KBM-7 (cell line): Measurements from ENCODE around the gene UROC1.
"Not testable (repeated sequence)": the region's sequence is repeated elsewhere in the genome, so short reads cannot be mapped to it uniquely, and the experiment has no call there.

Source experiments
- DNase-seq: peaks from one replicate; pipeline ENCODE4 v3.0.0-alpha.2; 2015
- in situ Hi-C: fragments of 300-500 bp; cut with MboI; formaldehyde crosslinking; loops from 2 replicates; pipeline ENCODE4 v1.14.3; 2020; ENCODE audit warnings: low sequenced_read_pairs, low pct_unique_long_range_greater_than_20kb, mixed read lengths

The UROC1 gene

GRCh38 chr3:126536126-126536525 is 18.6 kb upstream of the UROC1 start:
- in situ Hi-C loops, result no loop called here
- DNase-seq, result no peak

GRCh38 chr3:126535636-126536035 is 18.1 kb upstream of the UROC1 start:
- in situ Hi-C loops, result no loop called here
- no peak for DNase-seq

GRCh38 chr3:126534716-126535115 is 17.1 kb upstream of the UROC1 start:
- in situ Hi-C loops, DNase-seq: not testable (repeated sequence)

GRCh38 chr3:126533506-126533905 is 15.9 kb upstream of the UROC1 start:
- in situ Hi-C loops, result no loop called here

GRCh38 chr3:126531051-126531330 is 13.4 kb upstream of the UROC1 start:
- in situ Hi-C loops, result no loop called here
- DNase-seq, result no peak

More at GRCh38 chr3:126533506-126533905, 15.9 kb upstream of the UROC1 start:
- no peak for DNase-seq

GRCh38 chr3:126530171-126531050 is 12.8 kb upstream of the UROC1 start:
- in situ Hi-C loops, result no loop called here
- DNase-seq, result peak; percentile 94

GRCh38 chr3:126529585-126530170 is 12.1 kb upstream of the UROC1 start:
- in situ Hi-C loops, result no loop called here
- DNase-seq, result peak; percentile 21

- DNase-seq, result peak; percentile 32
- in situ Hi-C loops, result no loop called here
These were observed 11.4 kb upstream of the UROC1 start for GRCh38 chr3:126528800-126529541.

- DNase-seq, result no peak
- in situ Hi-C loops, result no loop called here
These were observed 10.8 kb upstream of the UROC1 start for GRCh38 chr3:126528419-126528799.

- in situ Hi-C loops, result no loop called here
- peak; percentile 43 for DNase-seq
These were observed 10.1 kb upstream of the UROC1 start for GRCh38 chr3:126527455-126528211.

GRCh38 chr3:126527006-126527405 is 9.4 kb upstream of the UROC1 start:
- DNase-seq, result no peak
- in situ Hi-C loops, result no loop called here

- in situ Hi-C loops, result no loop called here
- DNase-seq, result no peak
These were observed 9.1 kb upstream of the UROC1 start for GRCh38 chr3:126526668-126527005.

GRCh38 chr3:126525853-126526667 is 8.5 kb upstream of the UROC1 start:
- in situ Hi-C loops, result no loop called here
- DNase-seq, result no peak

GRCh38 chr3:126525091-126525852 is 7.7 kb upstream of the UROC1 start:
- in situ Hi-C loops, result no loop called here
- DNase-seq, result no peak

GRCh38 chr3:126524429-126524988 is 6.9 kb upstream of the UROC1 start:
- in situ Hi-C loops, result no loop called here
- DNase-seq, result no peak

- in situ Hi-C loops, result no loop called here
These were observed 6.3 kb upstream of the UROC1 start, which contains the start of gene CHST13 for GRCh38 chr3:126523745-126524428. Gene CHST13, plus strand, starts transcription at chr3:126524155. Its CDS starts 178 bp downstream, at chr3:126524333.

GRCh38 chr3:126522363-126522788 is 4.8 kb upstream of the UROC1 start:
- DNase-seq, result peak; percentile 67
- in situ Hi-C loops, result no loop called here

More at GRCh38 chr3:126523745-126524428, 6.3 kb upstream of the UROC1 start, which contains the start of gene CHST13:
- DNase-seq, result peak; percentile 66
